AG09309 (cell line): ENCODE data around the gene PHF12.

Experiments
- DNase-seq: peaks from one replicate; pipeline ENCODE4 v3.0.0-alpha.2; 2010; ENCODE audit warnings: low read depth
- H3K4me3 ChIP-seq: 2 replicates; pipeline ENCODE4 v1.5.1; 2011; ENCODE audit warnings: mild to moderate bottlenecking, low read depth, low read length, moderate library complexity; ENCODE audit not compliant: control insufficient read depth
- CTCF ChIP-seq: IDR thresholded peaks from 2 replicates; pipeline ENCODE4 v1.5.1; 2011; ENCODE audit warnings: mild to moderate bottlenecking, low read depth, low read length, inconsistent platforms; ENCODE audit not compliant: insufficient read depth, control insufficient read depth; ENCODE audit errors: missing control alignments

Gene PHF12

DNA sequence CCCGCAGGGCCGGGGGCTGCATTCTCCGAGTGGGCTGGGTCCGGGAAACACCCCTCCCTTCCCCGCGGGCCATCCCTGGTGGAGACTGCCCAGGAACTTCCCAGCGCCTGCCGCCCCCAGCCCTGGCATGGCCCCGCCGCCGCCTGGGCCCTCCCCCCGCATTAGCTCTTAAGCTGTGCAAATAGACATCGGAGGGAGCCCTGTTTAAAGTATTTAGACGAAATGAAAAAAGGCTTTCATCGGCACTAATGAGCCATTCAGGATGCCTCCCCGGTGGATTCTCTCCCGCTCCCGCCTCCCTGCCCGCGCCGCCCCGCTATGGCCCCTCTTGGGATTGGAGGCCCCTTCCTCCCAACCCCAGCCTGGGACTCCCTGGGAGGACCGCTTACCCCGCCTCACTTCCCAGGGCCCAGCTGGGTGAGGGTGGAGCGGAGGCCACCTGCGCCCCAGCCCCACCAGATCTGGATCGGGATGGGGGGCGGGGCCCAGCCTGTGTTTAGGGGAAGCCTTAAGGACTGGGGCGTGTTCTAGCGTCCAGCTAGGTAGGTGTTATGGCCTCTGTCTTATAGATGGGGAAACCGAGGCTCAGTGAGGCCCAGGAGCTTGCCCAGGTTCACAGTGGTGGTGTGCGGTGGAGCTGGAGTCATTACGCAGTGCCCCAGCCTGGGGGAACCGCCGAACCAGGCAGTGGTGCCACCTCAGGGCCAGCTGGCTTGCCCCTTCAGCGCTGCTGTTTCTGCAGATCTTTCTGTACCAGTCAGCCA, 34.8 kb upstream of the PHF12 start:
- TF ChIP-seq CTCF, result no peak
- DNase-seq, result no peak
- no peak overlapping the region for H3K4me3 ChIP-seq

DNA sequence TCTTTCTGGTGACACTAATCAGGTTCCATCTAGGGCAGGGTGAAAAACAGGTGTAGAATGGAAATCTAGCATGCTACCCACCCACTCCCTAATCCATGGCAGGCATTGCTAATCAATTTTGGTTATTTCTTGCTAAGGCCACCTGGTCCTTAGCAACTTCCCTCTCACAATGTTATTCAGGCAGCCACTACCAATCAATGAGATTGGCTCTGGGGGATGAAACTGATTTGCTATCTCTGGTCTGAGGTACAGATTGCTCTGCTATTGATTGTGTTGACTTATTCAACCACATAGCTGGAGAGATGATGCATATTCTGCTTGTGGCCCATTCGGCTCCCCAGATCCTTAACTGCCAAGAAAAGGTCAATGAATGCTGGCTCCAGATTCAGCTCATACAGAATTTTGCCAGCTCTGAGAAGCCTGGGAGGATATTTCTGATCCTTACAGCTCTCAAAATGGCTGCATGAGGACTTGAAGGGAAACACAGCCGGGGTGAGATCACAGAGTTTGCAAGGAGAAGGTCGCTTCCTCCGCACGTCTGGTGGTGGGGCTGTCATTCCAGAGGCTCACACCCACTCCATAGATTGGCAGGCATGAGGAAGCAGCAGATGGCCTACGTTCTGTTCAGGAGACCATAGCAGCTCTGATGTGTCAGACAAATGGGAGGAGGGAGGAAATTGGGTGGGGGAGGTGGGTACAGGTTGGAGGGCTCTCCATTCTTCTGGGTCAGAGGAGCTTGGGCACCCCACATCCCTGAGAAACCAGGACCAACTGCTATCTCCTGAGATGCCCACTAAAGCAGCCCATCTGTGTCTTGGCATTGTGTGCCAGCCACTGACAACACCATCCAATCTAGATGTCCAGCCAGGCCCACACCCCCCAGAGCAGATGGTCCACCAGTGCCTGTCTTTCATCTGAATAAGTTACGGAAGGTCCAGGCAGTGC, 32.2 kb upstream of the PHF12 start:
- no peak for TF ChIP-seq CTCF
- DNase-seq, result no peak

DNA sequence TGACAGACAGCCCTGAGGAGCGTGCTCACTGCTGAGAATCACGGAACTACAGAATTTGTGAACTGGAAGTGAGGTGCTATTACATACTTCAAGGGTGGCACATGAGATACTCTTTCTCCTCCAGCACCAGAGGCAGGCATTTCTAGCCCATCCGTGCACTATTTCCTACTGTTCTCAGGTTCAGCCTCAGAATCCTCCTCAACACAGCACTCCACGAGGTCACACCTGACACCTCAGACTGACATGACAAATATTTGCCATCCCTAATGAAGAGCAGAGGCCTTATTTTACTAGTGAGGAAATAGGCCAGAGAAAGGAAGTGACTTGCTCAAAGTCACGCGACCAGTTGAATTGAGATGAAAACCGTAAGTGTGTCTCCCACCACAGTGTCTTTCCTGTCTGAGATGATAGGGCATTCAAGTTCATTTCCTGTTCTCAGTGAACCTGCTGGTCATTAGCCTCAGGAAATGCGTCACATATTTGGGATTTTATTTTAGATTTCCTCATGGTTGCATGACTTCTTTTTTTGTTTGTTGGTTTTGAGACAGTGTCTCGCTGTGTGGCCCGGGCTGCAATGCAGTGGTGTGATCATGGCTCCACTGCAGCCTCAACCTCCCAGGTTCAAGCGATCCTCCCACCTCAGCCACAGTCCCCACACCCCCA, 30.9 kb upstream of the PHF12 start:
- no peak for DNase-seq
- H3K4me3 ChIP-seq, result no peak overlapping the region
- TF ChIP-seq CTCF, result no peak

More for the DNA sequence above, 32.2 kb upstream of the PHF12 start:
- no peak overlapping the region for H3K4me3 ChIP-seq

DNA sequence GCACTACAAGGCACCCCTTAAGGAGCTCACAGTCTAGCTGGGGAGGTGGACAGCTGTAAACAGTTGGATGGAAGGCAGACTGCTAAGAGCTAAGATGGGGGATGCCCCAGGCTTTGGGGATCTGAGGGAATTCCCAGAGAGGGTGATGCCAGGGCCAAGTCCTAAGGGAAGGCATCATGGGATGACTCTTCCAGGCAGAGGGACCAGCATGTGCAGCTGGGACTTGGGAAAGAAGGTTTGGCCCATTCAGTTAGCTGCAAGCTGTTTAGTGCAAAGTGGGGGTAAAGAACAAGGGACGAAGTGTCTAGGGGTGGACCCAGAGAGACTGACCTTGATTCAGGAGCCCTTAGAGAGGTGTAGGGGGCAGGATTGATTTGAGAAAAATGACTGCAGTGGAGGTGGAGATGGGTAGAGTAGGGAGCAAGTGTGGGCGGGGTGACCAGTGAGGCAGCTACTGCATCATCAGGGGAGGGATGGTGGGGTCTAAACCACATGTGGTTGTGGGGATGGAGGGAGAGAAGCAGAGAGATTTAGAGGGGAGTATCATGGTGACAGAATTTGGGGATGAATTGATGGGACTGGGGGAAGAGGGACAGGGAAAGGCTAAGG, 27.1 kb upstream of the PHF12 start:
- DNase-seq, result no peak
- H3K4me3 ChIP-seq, result no peak overlapping the region
- TF ChIP-seq CTCF, result no peak

GRCh38 chr17:28977659-28978355, 26.5 kb upstream of the PHF12 start:
- TF ChIP-seq CTCF, result no peak

DNA sequence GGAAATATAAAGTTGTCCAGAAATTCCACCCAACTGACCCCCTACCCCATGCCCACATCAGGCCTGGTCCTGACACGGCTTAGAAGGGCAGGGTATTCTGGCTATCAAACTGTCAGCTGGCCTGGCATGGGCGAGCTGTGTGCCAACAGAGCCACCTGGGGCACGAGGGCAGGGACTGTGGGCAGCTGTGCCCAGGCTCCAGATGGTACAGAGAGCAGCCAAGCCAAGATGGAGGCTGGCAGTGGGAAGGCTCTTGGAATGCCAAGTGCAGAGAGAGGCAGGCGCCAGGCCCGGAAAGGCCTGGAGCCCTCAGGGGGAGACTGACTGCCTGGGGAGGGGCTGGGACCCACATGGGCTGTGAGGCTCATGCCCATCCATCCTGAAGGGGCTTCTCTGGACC, 24.3 kb upstream of the PHF12 start:
- no peak overlapping the region for H3K4me3 ChIP-seq
- DNase-seq, result no peak
- TF ChIP-seq CTCF, result no peak

More at GRCh38 chr17:28977659-28978355, 26.5 kb upstream of the PHF12 start:
- H3K4me3 ChIP-seq, result no peak overlapping the region
- no peak for DNase-seq
